Measurements from ENCODE around the gene TSSK6.
"Not testable (repeated sequence)": the region's sequence is repeated elsewhere in the genome, so short reads cannot be mapped to it uniquely, and the experiment has no call there.

The TSSK6 gene

DNA sequence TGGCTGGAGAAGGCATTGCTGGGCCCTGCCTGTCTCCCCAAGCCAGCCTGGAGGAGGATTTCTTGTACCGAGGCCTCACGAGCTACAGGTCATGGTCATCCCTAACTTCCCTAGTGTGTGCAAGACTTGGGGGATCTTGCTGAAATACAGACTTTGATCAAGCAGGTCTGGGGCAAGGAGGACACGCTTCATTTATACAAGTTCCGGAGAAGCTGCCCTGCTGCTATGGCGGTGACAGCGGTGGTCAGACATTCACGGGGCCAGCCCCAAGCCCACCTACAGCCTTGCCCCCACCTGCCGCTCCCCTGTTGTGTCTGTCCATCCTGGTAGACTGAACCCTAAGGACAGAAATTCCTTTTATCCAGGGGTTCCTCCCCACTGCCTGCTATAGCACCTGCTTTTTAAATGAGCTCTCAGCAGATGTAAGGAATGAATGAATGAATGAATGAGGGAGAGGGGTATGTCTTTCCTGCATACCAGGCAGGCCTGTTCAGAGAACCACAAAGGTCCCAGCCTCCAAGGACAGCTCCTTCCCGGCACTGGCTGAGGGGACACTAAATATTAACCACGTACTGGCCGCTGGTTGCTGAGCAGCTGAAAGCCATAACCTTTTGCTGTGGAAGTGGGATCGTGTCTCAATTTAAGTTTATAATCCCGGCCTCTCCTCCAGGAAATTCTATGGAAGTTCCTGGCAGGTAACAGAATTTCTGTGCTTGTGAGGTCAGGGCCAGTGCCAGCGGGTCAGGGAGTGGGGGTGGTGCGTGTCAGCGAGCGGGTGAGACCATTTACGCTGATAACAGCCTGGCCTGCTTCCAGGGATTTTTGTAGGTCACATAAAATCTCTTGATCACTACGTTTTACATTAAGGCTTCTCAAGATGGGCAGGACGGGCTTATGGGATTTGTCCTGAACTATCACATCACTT, 27.1 kb downstream of the TSSK6 start:
- no peak for DNase-seq (ENCODE audit: low read depth in 3 of 3)

DNA sequence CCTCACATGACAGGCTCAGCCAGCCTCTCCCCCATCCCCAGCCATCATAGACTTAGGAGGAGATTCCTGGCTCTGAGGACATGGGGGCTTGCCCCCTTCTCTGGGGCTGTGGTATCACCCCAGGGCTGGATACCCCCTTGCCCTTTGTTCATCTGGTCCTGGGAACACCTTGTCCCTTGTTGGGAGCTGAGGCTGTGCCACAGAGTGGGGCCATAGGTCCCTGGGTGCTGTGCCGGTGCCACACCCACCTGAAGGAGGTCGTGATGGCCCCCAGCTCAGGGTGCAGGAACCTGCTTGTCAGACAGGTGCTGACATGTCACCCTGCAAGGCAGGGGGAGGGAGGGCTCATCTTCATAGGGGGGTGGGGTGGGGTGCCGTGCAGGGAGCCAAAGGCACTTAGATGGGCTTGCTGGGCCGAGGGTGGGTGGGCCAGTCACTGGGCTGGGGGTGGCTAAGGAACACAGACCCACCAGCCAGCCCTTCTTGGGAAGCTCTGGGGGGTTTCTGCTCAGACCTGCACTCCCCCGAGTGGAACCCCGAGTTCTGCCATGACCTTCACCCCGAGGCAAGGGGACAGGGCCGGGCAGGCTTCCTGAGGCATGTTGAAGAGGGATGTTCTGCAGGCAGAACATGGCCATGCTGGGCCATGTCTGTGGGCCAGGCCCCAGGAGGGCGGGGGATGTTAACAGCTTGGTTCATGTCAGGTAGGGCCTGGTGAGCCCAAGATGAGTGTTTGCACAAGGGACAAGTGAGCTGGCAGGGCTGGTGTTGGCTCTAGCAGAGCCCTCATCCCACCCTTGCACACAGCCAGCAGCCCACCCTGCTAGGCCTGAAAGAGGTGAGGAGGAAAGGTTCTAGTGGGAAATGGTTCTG, 28.0 kb downstream of the TSSK6 start:
- no peak for DNase-seq (ENCODE audit: low read depth in 3 of 3)

DNA sequence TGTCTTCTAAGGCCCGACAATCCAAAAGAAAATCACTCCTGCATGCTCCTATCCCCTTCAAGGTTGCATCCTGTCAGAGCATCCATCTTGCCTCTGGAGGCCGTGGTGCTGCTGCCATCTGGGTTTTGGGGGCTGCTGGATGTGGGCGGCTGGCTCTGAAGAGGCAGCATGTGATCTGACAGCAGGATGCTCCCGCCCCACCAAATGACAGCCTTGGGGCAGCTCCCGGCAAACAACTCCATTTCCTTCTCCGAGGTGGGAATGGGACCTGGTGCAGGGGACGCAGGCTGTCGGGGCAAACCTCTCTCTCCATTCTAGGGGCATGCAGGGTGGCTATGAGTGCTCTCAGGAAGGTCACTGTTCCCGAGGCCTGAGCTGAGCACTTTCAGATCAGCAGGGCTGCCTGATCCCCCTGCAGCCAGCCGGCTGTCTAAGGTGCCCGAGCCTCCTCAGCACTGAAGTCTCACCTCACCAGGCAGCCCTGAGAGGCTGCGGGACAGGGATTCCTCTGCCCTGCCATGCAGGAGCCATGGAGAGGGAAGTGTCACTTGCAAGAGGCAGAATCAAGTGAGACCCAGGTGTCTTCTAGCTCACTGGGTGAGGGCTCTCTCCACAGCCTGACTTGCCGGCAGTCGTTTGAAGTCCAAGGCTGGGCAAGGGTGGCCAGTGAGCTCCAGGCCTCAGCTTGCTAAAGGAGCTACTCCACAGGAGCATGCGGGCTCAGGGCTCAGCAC, 28.8 kb downstream of the TSSK6 start:
- DNase-seq (ENCODE audit: low read depth in 3 of 3): no peak

DNA sequence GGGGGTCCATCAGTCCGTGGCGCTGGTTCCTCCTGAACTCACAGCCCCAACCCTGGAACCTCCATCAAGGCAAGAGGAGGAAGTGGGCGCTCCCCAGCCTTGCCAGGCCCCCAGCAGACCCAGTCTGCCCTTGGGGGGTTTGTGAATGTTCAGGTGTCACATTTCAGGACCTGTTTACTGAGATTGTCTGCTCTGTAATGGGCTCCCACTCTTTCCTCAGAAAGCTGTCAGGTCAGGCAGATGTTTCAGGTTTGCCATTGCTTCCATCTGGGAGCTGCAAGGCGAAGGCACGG, 29.4 kb downstream of the TSSK6 start:
- no peak for DNase-seq (ENCODE audit: low read depth in 3 of 3)

DNA sequence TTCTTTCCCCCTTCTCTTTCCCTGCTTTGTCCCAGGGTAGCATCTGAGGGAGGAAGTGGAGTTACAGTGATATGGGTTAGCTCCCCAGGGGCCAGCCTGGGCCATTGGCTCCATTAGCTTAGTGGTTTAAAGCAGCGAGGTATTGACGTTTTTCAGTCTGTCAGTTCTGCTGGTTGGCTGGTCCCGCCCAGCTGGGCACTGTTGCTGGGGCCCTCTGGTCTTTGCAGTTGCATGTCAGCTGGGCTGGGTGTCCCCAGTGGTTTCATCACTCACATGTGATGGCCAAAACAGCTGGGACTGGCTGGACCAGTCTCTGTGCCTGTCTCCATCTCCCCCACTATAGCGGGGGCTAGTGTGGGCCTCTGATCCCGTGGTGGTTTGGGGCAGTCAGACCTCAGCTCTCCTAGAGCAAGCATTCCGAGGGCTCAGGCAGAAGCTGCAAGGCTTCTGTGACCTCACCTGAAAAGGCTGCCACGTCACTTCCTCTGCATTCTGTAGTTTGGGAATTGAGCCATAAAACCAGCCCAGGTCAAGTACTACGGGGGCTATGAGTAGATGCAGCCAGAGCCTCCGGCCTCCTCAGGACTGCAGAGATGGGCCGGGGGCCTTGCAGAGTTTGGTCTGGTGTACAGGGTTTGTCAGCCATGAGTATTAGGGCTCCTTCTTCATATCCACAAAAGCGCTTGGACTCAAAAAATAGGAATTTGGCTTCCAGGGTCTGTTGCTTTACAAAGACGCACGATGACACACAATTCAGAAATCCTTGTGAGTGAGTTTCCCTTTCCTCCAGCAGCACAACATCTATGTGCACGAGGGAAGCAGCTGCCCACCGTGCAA, 30.0 kb downstream of the TSSK6 start:
- no peak for DNase-seq (ENCODE audit: low read depth in 3 of 3)

DNA sequence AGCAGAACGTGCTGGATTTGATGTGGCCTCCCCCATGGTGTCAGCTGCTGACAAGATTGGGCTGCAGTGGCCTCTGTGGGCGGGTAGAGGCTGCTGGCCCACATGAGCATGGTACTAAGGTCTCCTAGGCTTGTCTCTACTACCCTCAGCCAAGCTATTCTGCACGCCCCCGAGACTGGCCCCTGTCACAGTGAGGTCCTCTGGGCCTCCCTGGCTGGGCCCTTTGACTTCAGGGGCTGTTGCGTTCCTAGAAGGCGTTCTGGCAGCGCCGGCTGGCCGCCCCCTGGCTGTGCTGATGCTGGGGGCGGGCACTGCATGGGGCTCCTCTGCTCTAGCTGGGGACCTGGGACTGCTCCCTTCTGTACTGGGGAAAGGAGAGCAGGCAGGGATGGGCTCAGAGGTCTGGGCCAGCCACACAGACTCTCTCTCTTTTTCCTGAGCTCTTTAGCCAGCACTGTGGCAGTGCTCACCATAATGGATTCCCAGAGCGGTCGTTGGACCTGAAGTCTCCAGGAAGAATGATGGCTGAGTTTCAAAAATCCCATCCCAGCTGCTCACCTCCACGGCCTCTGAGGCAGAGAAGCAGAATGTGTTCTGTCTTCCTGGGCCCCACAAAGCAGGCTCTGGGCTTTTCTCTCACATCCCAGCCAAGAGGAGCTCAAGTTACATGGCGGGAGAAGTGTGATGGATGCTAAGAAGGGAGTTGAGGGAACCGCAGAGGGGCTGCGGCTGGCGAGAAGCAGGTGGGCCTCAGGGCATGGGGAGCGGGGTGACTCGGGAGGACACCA, 32.3 kb downstream of the TSSK6 start:
- no peak for DNase-seq (ENCODE audit: low read depth in 3 of 3)

DNA sequence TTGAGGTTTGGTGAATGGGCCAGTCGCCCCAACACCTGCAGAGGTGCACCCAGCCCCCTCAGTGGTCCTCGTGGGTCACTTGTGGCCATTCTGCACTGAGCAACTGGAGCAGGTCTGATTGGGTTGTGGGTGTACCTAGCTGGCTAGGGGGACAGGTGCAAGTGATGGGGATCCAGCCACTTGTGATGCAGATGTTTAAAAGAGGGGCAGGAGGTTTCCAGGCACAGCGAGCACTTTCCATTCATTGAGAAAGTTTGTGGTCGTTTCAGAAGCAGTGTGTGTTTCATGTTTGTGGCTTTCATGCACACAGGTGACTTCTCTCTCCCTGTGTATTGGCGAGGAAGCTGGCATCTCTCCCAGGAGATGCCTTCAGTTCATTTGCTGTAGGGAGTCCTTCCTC, 34.7 kb downstream of the TSSK6 start:
- DNase-seq (ENCODE audit: low read depth in 3 of 3): no peak

DNA sequence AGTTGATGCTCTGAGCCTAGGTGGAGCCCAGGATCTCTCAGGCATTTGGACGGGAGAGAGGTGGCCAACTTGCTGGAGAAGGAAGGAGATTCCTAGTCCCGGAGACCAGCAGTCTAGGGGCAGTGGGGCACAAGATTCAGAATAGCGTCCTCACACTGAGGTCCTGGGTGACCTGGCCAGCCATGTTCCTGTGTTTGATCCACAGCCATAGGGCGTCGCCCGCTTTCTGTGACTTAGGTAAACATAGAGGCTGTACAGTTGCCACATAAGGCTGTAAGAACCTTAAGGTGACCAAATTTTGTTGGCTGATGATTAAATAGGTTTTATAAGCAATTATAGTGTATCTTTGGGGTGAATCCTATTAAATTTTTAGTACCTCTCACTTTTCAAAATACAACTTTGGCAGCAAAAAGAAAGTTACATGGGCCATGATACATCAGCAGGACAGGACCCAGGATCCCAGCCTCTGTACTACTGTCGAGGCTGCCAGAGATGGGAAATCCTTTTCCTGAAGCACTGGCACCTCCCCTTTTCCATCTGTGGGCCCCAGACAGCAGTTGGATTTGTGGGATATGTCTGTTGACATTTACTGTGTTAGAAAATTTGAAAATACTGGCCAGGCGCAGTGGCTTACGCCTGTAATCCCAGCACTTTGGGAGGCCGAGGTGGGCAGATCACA, 37.5 kb downstream of the TSSK6 start:
- DNase-seq (ENCODE audit: low read depth in 3 of 3): no peak

DNA sequence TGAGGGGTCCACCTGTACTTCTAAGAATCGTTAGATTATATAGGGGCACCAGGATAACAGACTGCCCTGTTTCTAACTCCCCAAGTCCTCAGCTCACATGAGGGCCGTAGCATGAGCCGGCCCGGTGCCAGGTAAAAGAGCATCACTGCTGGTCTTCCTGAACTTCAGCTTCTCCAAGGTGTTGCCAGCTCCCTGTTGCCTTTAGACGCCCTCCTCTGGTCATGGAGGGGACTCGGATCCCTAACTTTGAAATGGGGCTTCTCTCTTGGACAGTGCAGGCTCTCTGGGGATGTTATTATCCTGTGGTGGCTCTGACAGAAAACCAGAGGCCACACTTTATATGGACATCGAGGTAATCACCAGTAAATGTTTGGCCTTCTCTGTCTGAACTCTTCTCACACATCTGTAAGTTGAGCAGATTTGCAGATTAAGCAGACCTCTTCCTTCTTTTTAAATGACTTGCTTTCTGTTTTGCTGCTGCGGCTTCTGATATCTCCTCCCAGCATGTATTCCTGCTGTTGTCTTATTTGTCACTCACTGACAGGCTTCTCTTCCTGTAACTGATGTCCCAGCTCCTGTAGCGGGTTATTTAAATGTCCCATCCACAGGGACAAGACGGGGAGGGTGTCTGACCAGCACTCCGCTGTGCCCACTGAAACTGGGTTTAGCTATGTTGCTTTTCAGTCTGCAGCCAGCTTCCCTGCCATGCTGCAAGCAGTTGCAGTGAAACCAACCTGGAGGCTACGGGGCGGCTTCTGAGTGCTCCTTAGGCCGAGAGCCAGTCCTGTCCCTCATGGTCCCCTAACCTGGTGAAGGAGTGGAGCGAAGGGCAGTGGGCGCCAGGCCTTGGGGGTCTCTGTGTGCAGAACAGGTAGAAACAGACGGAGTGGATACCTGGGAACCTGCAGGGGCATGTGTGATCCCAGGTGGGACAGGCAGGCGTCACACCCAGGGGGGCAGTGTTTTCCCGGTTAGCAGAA, 39.2 kb downstream of the TSSK6 start:
- no peak for DNase-seq (ENCODE audit: low read depth in 3 of 3)

DNA sequence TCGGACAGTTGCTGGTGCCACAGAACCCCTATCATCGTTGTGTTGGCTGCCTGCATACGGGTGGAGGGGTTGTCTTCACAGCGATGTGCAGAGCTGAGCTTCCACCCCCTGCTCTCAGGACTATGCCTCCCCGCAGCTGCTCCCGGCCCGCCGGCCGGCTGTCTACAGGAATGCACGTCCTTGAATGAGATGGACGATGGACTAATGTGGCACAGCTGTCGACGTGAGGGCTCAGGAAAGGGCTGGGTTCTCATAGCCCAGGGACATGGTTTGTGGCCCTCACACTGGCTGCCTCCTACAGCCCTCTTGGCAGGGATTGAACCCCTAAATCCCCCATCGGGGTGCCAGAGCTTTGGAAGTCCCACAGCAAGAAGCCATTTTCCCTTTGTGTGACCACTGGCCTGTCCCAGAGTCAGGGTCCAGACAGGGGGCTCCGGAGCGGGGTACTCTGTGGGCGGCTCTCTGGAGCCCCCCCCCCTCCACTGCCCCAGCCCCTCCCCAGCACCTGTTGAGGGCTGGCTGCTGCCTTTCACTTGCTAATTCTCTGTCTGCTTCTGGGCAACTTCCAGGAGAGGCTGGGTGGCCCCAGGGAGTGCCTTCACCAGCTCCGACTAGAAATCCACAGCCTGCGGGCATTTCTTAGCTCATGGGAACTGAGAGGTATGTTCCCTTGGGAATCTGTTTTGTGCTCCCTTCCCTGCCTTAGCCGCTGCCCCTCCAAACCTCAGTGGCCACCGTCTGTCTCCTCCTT, 40.2 kb downstream of the TSSK6 start:
- DNase-seq (ENCODE audit: low read depth in 3 of 3): no peak

DNA sequence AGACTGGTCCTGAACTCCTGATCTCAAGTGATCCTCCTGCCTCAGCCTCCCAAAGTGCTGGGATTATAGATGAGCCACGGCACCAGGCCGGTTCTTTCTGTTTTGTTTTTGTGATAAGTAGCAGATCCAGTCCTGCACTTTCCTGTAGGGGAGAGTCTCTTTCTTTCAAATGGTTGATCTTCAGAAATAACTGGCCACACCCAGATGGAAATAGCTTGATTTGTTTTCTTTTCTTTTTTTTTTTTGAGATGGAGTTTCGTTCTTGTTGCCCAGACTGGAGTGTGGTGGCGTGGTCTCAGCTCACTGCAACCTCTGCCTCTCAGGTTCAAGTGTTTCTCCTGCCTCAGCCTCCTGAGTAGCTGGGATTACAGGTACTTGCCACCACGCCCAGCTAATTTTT, 43.2 kb downstream of the TSSK6 start:
- DNase-seq (ENCODE audit: low read depth in 3 of 3): not testable (repeated sequence)

DNA sequence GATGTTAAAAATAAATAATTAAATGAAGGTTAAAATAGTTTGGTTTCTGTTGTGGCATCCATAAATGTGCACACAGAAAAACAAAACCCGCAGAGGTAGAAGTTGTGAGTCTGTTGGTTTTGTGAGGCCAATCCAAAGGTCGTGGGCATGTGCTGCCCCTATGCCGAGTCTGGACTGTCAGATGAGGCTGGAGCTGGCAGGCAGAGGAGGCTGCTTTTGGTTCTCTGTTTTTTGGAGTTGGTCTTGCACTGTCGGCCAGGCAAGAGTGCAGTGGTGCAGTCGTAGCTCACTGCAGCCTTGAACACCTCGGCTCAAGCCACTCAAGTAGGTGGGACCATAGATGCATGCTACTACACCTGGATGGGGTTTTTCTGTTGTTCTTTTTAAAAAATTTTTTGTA, 43.7 kb downstream of the TSSK6 start:
- no peak for DNase-seq (ENCODE audit: low read depth in 3 of 3)

DNA sequence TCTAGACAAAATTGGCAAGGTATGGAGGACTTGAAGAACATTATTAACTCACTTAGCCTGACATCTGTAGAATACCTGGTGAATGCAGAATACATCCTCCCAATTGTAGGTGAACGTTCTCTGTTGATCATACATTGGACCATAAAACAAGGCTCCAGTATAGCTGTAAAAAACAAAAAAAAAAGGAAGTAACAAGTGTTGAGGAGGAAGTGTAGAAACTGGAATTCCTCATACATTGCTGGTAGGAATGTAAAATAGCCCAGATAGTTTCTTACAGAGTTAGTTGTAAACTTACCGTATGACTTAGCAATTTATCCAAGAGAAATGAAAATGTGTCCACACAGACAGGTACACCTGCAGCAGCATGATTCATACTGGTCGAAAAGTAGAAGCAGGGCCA, 44.8 kb downstream of the TSSK6 start:
- DNase-seq (ENCODE audit: low read depth in 3 of 3): no peak

DNA sequence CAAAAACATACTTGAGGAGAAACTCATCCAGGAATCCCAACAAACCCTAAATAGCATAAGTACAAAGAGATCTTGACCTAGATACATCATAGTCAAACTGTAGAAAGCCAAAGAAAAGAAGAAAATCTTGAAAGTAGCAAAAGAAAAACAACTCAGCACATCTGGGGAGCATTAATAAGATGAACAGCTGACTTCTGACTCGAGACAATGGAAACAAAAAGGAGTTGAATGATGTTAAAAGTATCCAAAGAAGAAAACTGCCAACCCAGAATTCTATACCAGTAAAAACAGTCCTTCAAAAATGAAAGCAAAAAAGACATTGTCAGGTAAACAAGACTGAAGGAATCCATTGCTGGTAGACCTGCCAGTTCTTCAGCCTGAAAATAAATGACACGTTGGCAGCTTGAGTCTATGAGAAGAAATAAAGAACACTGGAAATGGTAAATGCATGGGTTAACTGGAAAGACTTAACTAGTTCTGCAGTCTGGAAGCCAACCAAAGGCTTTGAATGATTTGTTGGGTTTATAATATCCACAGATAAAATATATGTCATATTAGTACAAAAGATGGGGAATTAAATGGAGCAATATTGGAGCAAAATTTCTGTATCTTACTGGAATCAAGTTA, 46.8 kb downstream of the TSSK6 start:
- DNase-seq (ENCODE audit: low read depth in 3 of 3): no peak

DNA sequence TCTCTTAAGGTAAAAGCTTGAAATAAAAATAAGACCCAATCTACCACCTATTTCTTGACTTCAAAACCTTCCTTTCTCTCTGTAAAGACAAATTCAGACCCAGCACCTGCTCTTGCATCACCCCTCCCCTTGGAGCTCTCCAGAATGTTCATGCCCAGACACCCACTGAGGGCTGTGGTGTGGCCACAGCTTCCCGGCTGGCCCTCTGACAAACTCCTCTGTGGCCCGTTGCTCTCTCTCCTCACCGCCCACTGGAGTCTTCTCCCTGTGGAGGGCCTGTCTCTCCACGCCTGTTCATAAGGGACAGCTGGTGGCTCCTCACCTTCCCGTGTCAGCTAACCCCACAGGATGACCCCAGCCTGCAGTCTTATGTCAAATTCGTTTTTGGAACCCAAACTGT, 49.1 kb downstream of the TSSK6 start:
- no peak for DNase-seq (ENCODE audit: low read depth in 3 of 3)

DNA sequence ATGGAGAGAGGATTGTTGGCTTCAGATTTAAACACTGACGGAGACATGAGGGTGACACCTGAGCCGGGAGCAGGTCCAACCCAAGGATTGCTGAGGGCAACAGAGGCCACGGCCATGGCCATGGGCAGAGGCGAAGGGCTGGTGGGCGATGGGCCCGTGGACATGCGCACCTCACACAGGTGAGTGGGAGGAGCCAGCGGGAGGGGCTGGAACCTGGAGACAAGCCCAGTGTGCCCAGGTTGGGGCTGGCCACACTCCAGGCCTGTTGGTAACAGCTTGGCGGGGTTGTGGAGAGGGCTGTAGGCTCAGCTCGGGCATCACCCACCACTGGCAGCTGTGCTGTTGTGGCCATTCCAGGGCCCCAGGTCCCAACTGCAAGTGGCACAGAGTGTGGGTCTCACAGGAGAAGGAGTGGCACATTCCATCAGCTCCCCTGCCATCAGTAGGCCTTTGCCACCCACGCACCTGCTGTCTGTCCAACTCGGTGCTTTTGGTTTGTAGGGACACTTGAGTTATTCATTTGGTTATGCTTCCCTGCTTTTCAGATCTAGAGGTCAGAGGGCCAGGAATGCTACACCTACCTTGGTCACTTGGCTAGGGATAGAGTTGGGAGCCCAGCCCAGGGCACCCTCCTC, 49.8 kb downstream of the TSSK6 start:
- no peak for DNase-seq (ENCODE audit: low read depth in 3 of 3)
